Body of pancreas (tissue), 4 donors: ENCODE results near the gene MAP2. TPM values are rescaled to one million over a fixed set of nuclear protein-coding genes. Genes with fewer than 3 reads are reported as not detected.

Source experiments
- ATAC-seq: fragments of 150-250 bp; one replicate; pipeline ENCODE4 v1.9.1; 2016
- DNase-seq, 4 donors: peaks; one replicate each; pipeline ENCODE4 v3.0.0-alpha.2; 2019
- H3K27ac ChIP-seq, 4 donors: fragments of 200-600 bp; sonication (generic); 1 replicate in 3 of 4; 2 replicates in 1 of 4; pipeline versions ENCODE4 v1.5.1 to v1.6.1; 2016 to 2019; ENCODE audit warnings: mild to moderate bottlenecking in 1 of 4, mixed read lengths in 1 of 4, moderate library complexity in 1 of 4
- H3K27me3 ChIP-seq, 2 donors: fragments of 200-600 bp; sonication (generic); one replicate each; pipeline ENCODE4 v1.6.0; 2016; ENCODE audit warnings: mild to moderate bottlenecking in 1 of 2
- H3K36me3 ChIP-seq, 2 donors: fragments of 200-600 bp; sonication (generic); replicated peaks in 1 of 2; 2 replicates each; pipeline ENCODE4 v1.5.1; 2016; ENCODE audit warnings: low read depth in 2 of 2; ENCODE audit not compliant: insufficient read depth in 1 of 2
- H3K4me1 ChIP-seq: fragments of 200-600 bp; sonication (generic); one replicate; pipeline ENCODE4 v1.6.0; 2016
- H3K4me3 ChIP-seq, 2 donors: fragments of 200-600 bp; sonication (generic); 1 replicate in 1 of 2; 2 replicates in 1 of 2; pipeline ENCODE4 v1.5.1; 2016 to 2019
- H3K9me3 ChIP-seq, 3 donors: fragments of 200-600 bp; sonication (generic); 1 replicate in 2 of 3; 2 replicates in 1 of 3; pipeline ENCODE4 v1.5.1; 2016
- CTCF ChIP-seq, 7 experiments: fragments of 450-650 bp in 4 of 7; fragments of 200-600 bp in 3 of 7; sonication (generic) in 3 of 7; IDR thresholded peaks; one replicate each; pipeline ENCODE4 v1.5.1; 2016 to 2019; ENCODE audit warnings: antibody characterized with exemption in 7 of 7
- POLR2A ChIP-seq, 3 donors: fragments of 450-650 bp; IDR thresholded peaks; one replicate each; pipeline ENCODE4 v1.6.1; 2016; ENCODE audit warnings: antibody characterized with exemption in 3 of 3, mild to moderate bottlenecking in 2 of 3
- WGBS, 2 donors: methylation state at CpG; one replicate each; pipeline ENCODE4 v1.1.5; 2017; 5-methylcytosine and 5-hydroxymethylcytosine counted together
- intact Hi-C: fragments of 100-400 bp; cut with DNase I; formaldehyde crosslinking; loops from one replicate; pipeline ENCODE4 v1.15.1; 2023
- total RNA-seq, 2 donors: library from RNA; depleted of rRNA; stranded (reverse); fragments of >200 nt; gene quantifications; one replicate each; pipeline ENCODE4 v1.1.0, GENCODE V29; 2016

The MAP2 gene
- total RNA-seq, 2 donors from 2014 or later = 14.2 to 32.9 TPM

GRCh38 chr2:209508255-209508654 lies 84.4 kb downstream of the MAP2 start:
- ATAC-seq (peak; percentile 15), DNase-seq (no peak)
- Histone ChIP-seq H3K27me3 (no peaks in the 10 kb centered on the region), H3K4me1 (peaks cover 11% of the 10 kb centered on the region), H3K36me3 (no peaks in the 10 kb centered on the region), H3K4me3 (no peak overlapping the region), H3K27ac (peak overlapping the region in 1 of 4 donors; percentile 1), H3K9me3 (no peaks in the 10 kb centered on the region)
- intact Hi-C loops = no loop called here
- no peak for TF ChIP-seq CTCF (IDR thresholded peaks at IDR 0.05)
- TF ChIP-seq POLR2A (IDR thresholded peaks at IDR 0.05) = no peak

DNA sequence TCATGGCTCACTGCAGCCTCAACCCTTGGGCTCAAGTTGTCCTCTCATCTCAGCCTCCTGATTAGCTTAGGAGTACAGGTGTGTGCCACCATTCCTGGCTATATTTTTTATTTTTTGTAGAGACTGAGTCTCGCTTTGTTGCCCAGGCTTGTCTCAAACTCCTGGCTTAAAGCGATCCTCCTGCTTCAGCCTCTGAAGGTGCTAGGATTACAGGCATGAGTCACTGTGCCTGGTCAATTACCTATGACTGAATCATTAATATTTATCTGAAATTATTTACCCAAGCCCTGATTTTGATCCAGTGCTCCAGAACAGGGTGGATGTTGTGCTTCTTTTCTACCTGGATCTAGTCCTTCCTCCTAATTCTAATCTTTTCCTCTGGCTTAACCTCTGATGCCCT lies 87.8 kb downstream of the MAP2 start:
- 76 to 95% methylated on average over 2 of the region's 2 CpGs for WGBS, 2 donors
- no peak for TF ChIP-seq CTCF (IDR thresholded peaks at IDR 0.05)
- no peak for TF ChIP-seq POLR2A (IDR thresholded peaks at IDR 0.05)

DNA sequence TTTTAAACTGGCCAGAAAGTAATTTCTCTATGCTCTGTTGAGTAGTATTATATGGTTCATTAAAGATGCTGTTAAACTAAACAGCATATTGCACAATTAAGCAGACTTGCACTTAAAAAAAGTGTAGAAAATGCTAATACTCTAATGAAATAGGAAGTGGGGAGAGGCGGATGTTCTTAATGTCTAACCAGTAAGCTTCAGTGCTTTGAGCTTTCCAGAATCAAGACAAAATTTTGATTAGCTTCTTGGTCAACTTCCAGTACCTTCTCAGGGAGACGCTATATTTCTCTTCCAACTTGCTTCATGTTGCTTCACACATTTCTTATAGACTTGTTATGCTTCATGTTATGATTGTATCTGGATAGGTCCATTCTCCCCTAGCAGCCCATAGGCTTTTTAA lies 89.1 kb downstream of the MAP2 start:
- DNase-seq = no peak
- Histone ChIP-seq H3K4me3 (no peak overlapping the region), H3K9me3 (no peaks in the 10 kb centered on the region), H3K36me3 (no peaks in the 10 kb centered on the region), H3K4me1 (peaks cover 5% of the 10 kb centered on the region), H3K27ac (no peak overlapping the region), H3K27me3 (no peaks in the 10 kb centered on the region)
- ATAC-seq = no peak
- TF ChIP-seq CTCF (IDR thresholded peaks at IDR 0.05) = no peak
- TF ChIP-seq POLR2A (IDR thresholded peaks at IDR 0.05) = no peak
- intact Hi-C loops = no loop called here
- 66 to 88% methylated on average over 2 of the region's 2 CpGs for WGBS, 2 donors

More for the DNA sequence above, 87.8 kb downstream of the MAP2 start:
- H3K27me3 ChIP-seq = no peaks in the 10 kb centered on the region
- intact Hi-C loops = no loop called here
- no peak overlapping the region for H3K4me3 ChIP-seq
- no peaks in the 10 kb centered on the region for H3K9me3 ChIP-seq
- H3K36me3 ChIP-seq = no peaks in the 10 kb centered on the region
- peaks cover 11% of the 10 kb centered on the region for H3K4me1 ChIP-seq
- ATAC-seq = no peak
- no peak for DNase-seq
- no peak overlapping the region for H3K27ac ChIP-seq

- Histone ChIP-seq H3K9me3 (no peaks in the 10 kb centered on the region), H3K27ac (no peak overlapping the region), H3K4me1 (no peaks in the 10 kb centered on the region), H3K27me3 (no peaks in the 10 kb centered on the region), H3K4me3 (no peak overlapping the region), H3K36me3 (no peaks in the 10 kb centered on the region)
- no peak for TF ChIP-seq CTCF (IDR thresholded peaks at IDR 0.05)
- TF ChIP-seq POLR2A (IDR thresholded peaks at IDR 0.05) = no peak
- intact Hi-C loops = no loop called here
- no peak for ATAC-seq
- 75 to 76% methylated on average over 5 of the region's 5 CpGs for WGBS, 2 donors
- no peak for DNase-seq
Observed at GRCh38 chr2:209517436-209517835, 93.6 kb downstream of the MAP2 start.

GRCh38 chr2:209519271-209519670 lies 95.4 kb downstream of the MAP2 start:
- no peak for TF ChIP-seq POLR2A (IDR thresholded peaks at IDR 0.05)
- no peak for TF ChIP-seq CTCF (IDR thresholded peaks at IDR 0.05)
- no peaks in the 10 kb centered on the region for H3K27me3 ChIP-seq
- no peak for ATAC-seq
- no peaks in the 10 kb centered on the region for H3K9me3 ChIP-seq
- no peak overlapping the region for H3K27ac ChIP-seq
- no peaks in the 10 kb centered on the region for H3K36me3 ChIP-seq
- DNase-seq = no peak
- no peak overlapping the region for H3K4me3 ChIP-seq
- H3K4me1 ChIP-seq = no peaks in the 10 kb centered on the region
- intact Hi-C loops = no loop called here
